ENCODE results near the gene SPINT2. TPM values are rescaled to one million over a fixed set of nuclear protein-coding genes. Genes with fewer than 3 reads are reported as not detected.
A peak's percentile ranks its signal among the peaks of the same experiment; 100 is the strongest.
"Not testable (repeated sequence)": the region's sequence is repeated elsewhere in the genome, so short reads cannot be mapped to it uniquely, and the experiment has no call there.

Gene SPINT2, protein sequence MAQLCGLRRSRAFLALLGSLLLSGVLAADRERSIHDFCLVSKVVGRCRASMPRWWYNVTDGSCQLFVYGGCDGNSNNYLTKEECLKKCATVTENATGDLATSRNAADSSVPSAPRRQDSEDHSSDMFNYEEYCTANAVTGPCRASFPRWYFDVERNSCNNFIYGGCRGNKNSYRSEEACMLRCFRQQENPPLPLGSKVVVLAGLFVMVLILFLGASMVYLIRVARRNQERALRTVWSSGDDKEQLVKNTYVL
- 3.3 and 5.5 TPM in 2 replicates for total RNA-seq (2014; rRNA removed; shearing (Covaris generic))

- no peak for DNase-seq (ENCODE audit: low read depth)
These were observed at the start of gene SPINT2 for GRCh38 chr19:38264486-38265212. SPINT2 (plus strand) TSS chr19:38264573; CDS start chr19:38264893, 320 bp downstream.

- DNase-seq (ENCODE audit: low read depth) = no peak
These were observed 47.4 kb upstream of the SPINT2 start for GRCh38 chr19:38216785-38217641.

DNA sequence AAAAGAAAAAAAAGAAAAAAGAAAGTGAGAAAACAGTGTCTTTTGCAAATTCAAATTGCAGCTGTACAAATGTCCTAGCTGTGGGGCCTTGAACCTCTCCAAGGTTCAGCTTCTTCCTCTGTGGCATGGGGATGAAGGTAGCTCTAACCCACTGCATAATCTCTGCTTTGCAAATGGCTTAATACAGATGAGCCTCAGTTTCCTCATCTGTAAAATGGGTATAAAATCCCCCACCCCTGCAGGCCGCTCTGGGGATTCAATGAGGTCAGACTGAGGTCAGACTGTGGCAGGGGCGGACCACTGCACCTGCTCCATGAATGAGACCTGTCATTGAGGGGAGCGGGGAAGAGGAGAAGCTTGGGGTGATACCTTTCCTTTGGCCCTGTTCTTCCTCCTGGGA lies 46.2 kb upstream of the SPINT2 start:
- DNase-seq (ENCODE audit: low read depth) = no peak

GRCh38 chr19:38219221-38219620 lies 45.2 kb upstream of the SPINT2 start:
- DNase-seq (ENCODE audit: low read depth) = no peak

DNA sequence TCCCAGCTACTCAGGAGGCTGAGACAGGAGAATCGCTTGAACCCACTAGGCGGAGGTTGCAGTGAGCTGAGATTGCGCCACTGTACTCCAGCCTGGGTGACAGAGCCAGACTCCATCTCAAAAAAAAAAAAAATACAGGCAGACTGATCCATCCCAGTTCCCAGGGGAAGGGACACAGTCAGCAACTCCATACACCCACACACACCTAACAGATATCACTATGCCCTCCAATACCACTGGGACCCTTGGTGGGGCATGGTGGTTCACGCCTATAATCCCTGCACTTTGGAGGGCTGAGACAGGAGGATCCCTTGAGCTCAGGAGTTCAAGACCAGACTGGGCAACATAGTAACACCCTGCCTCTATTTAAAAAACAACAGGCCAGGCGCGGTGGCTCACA lies 43.0 kb upstream of the SPINT2 start:
- DNase-seq (ENCODE audit: low read depth) = no peak

- DNase-seq (ENCODE audit: low read depth) = no peak
These were observed 42.2 kb upstream of the SPINT2 start for GRCh38 chr19:38221919-38222830.

DNA sequence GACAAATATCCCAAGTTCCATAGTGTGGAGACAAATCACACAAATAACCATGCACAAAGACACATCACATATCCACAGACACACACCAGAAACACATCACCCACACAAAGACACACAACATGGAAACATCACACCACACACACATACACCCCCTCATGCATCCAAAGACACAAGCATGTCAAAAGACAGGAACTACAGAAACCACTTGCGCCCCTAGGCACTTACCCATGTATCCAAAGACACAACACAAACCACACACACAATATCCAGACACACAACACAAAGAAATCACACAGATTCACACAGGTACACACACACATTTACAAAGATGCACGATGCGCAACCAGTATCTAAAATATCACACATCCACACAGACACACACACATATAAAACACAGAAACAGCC lies 41.3 kb upstream of the SPINT2 start:
- no peak for DNase-seq (ENCODE audit: low read depth)

DNA sequence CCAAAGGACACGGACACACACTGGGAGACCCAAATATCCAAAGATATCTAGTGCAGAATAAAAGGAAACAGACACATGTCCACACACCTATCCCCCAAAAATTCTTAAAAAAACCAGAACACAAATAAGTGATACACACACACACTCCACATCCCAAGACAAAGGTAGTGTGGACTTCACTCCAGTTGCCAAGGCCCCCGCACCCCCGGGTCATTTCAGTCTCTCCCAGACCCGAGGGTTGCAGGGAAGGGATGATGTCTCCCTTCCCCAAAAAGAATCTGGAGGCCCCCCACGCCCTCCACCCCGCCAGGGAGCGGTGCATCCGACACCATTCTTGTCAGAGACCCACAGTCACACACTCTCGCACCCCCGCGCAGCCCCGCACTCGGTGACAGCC lies 40.8 kb upstream of the SPINT2 start:
- no peak for DNase-seq (ENCODE audit: low read depth)

GRCh38 chr19:38224014-38224862 lies 40.1 kb upstream of the SPINT2 start, which contains the start of gene DPF1:
DPF1 (minus strand) TSS chr19:38224222; CDS start chr19:38224142, 80 bp downstream.
- peak; percentile 91 for DNase-seq (ENCODE audit: low read depth)

DNA sequence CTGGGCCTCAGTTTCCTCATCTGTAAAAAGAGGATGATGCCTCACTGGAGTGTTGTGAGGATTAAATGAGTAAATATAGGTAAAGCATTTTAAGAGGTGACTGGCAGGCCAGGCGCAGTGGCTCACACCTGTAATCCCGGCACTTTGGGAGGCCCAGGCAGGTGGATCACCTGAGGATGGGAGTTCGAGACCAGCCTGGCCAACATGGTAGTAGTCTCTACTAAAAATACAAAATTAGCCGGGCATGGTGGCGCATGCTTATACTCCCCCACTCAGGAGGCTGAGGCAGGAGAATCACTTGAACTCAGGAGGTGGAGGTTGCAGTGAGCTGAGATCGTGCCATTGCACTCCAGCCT lies 39.5 kb upstream of the SPINT2 start:
- DNase-seq (ENCODE audit: low read depth) = not testable (repeated sequence)

GRCh38 chr19:38227287-38228004 lies 36.9 kb upstream of the SPINT2 start:
- no peak for DNase-seq (ENCODE audit: low read depth)

DNA sequence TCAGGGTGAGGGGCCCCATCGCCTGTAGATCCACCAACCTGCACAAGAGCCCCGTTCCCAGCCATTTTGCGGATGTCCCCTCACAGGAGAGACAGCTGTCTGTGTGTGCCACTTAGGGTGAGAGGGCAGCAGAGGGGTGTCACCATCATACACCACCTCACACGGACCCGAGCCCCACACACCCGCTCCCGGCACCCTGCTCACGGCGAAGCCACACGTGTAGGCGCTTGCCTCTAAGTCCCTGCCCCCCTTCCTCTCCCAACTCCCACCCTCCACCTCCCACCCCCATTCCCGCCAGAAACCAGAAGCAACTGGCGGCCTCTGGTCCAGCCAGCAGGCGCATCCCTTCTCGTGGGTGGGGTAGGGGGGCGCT lies 36.4 kb upstream of the SPINT2 start:
- DNase-seq (ENCODE audit: low read depth) = no peak

GRCh38 chr19:38228491-38229439 lies 35.6 kb upstream of the SPINT2 start:
- no peak for DNase-seq (ENCODE audit: low read depth)

GRCh38 chr19:38229585-38230073 lies 34.7 kb upstream of the SPINT2 start:
- peak; percentile 95 for DNase-seq (ENCODE audit: low read depth)

GRCh38 chr19:38230506-38231133 lies 33.8 kb upstream of the SPINT2 start:
- not testable (repeated sequence) for DNase-seq (ENCODE audit: low read depth)

GRCh38 chr19:38231918-38232317 lies 32.5 kb upstream of the SPINT2 start:
- no peak for DNase-seq (ENCODE audit: low read depth)

GRCh38 chr19:38233740-38234251 lies 30.6 kb upstream of the SPINT2 start:
- DNase-seq (ENCODE audit: low read depth) = peak; percentile 79

DNA sequence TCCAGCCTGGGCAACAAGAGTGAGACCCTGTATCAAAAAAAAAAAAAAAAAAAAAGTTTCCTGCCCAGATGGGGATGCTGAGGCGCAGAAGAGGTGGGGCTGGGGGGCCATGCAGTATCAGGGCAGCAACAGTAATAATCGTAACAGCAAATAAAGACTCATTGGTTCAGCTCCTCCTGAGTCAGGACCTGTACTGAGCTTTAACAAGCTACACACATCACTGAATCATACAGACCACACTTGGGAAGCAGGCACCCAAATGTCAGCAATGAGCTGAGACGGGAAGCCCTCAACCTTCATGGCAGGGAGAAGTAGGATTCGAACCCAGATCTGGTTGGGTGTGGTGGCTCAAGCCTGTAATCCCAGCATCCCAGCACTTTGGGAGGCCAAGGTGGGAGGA lies 29.8 kb upstream of the SPINT2 start:
- DNase-seq (ENCODE audit: low read depth) = no peak

Measured in Daoy (cell line).